ENCODE results near the gene SLC35G4.

GRCh38 chr18:11586896-11587295 is 22.5 kb upstream of the SLC35G4 start:
- TF ChIP-seq CTCF (IDR thresholded peaks at IDR 0.05; ENCODE audit: insufficient read depth, low read length) (no peak), REST (IDR thresholded peaks at IDR 0.05; ENCODE audit: insufficient replicate concordance, low read depth) (no peak)

Measured in HL-60 (cell line).